Measurements from ENCODE around the gene ELOVL7.

- TF ChIP-seq CTCF (IDR thresholded peaks at IDR 0.05) (no peak), POLR2A (IDR thresholded peaks at IDR 0.05; ENCODE audit: low read depth) (no peak), EP300 (IDR thresholded peaks at IDR 0.05) (no peak)
These were observed 34.1 kb downstream of the ELOVL7 start for GRCh38 chr5:60809891-60810425.

All from esophagus muscularis mucosa (tissue), 4 donors.